Endothelial cell of hepatic sinusoid (primary cell): ENCODE data around the gene ARRDC1.
"Not testable (repeated sequence)": the region's sequence is repeated elsewhere in the genome, so short reads cannot be mapped to it uniquely, and the experiment has no call there.

Experiments used
- in situ Hi-C: cut with HindIII; loops from 2 replicates; pipeline ENCODE4 v1.10.0; 2017; ENCODE audit warnings: low sequenced_read_pairs

The ARRDC1 gene

DNA sequence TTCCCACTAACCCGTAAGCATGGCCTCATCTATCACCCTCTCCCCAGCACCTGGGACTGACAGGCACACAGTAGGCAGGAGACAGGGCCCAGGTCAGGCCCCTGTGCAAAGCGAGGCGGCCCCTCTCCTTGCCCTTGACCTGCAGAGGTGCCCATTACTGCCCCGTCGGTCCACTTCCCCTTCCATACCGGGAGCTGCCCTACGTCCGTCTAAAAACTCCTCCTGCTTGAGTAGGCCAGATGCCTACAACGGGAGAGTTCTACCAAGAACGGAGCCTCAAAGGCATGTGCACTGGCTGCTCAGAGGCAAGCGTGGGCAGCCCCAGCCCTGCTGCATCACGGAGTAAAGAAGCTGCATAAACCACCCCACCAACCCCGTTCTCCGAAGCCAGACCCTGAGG lies 22.1 kb upstream of the ARRDC1 start:
- in situ Hi-C loops, result loop anchor here (5.0 kb wide), 2 partner anchors 49 to 89 kb away; no protein-coding TSS in a partner anchor

DNA sequence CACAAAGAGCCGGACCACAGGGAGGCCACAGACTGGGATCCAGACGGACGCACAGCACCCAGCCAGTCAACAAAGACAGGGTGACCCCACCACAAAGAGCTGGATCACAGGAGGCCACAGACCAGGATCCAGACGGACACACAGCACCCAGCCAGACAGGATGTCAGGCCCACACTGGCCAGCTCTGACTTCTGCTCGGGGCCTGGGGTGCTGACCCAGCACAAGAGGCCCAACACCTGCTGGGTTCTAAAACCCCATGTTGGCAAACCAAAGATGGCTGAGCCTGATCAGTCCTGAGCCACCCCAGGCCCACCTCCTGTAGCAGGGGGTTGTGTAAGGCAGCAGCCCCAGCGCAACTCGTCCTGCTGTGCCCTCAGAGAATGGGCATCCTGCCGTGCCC lies 21.5 kb upstream of the ARRDC1 start:
- in situ Hi-C loops, result loop anchor here (5.0 kb wide), 2 partner anchors 48 to 88 kb away; no protein-coding TSS in a partner anchor

DNA sequence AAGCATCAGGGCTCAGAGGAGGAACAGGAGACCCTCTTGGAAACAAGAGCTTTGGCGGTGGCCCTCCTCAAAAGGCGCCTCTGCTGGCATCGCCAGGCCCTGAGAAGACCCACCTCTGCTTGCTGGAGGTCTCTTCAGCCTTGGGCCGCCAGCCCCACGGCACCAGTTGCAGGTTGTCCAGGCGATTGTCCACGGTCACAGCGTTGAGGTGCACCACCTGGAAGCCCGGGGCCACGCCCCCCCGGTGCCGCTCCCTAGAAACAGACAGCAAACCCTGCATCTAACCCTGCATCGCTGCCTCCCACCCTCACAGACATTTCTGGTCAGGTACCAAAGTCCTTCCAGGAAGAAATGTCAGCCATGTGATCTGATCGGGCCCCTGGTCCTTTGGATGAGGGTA lies 18.6 kb upstream of the ARRDC1 start:
- in situ Hi-C loops, result no loop called here

DNA sequence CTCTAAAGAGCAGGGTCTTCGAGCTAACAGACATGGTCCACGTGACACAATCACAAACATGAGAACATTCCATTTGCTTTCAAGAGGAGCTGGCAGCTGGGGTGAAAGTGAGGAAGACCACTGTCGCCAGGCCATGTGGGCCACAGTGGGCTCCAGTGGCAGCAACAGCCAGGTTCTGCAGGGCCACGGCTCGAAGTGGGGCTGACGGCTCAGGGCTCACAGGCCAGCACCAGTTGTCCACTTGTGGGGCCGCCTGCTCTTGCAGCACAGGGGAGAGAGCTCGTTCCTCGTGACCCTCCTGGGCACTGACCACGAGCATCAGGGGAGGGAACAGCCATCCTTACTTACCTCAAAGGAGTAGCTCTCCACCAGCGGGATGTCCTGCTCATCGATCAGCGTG lies 17.2 kb upstream of the ARRDC1 start:
- in situ Hi-C loops, result no loop called here

DNA sequence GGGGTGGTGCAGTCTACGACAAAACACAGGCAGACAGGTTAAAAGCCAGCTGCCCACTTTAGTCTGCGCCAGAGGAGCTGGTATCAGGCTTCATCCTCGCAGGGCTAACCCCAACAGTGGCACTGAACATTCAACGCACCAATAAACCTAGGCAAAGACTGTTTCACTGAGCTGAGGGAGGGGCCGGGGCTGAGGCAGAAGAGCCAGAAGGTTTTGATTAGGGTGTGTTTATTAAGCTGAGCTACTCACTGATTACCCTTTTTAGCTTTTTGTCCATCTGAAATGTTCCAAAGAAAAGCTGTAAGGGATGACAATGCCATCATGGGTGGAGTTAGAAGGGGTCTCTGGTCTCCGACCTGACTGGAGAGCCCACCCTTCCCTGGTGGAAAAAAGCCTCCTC lies 16.6 kb upstream of the ARRDC1 start:
- in situ Hi-C loops, result no loop called here

DNA sequence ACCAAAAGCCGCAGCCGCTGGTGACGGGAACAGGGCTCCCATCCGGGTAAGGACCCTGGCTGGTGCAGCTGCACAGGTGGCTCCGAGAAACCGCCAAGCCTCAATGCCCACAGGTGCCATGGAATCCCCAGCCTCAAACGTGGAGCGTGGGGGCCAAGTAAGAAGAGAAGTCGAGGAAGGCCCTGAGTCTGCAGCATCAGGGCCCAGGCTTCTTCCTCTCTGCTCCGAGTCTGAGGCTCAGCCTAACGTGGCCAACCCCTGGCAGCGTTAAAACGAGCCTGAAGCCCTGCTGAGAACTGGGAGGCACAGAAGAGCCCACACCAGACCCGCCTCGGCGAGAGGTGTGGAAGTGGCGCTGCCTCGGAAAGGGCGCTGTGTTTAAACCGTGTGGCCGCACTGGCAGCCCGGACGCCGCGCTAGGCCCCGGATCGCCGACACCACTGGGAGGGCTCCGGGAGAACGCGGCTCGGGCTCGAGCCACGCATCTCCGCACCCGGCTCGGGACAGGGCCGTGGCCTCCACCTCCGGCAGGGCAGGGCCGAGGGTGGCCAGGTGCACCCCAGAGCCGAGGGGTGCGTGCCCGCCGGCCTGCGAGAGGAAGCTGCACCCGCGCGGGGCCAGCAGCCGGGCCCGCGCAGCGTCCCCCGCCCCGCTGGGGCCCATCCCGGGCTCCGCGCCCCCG lies 15.9 kb upstream of the ARRDC1 start:
- in situ Hi-C loops, result no loop called here

DNA sequence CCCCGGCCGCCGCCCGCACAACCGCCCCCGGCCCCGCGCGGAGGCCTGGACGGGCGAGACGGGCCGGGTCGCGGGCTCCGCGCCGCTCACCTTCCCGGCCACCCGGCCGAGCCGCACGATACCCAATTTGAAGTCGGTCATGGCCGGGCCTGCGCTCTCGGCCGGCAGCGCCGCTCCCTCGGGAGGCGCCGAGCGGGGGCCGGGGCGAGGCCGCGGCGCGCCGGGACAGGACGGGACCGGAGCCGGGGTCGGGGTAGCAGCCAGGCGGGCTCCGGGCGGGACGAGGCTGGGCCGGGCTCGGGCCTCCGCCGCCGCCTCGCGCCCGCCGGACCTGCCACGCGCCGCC lies 15.4 kb upstream of the ARRDC1 start:
- in situ Hi-C loops, result no loop called here

DNA sequence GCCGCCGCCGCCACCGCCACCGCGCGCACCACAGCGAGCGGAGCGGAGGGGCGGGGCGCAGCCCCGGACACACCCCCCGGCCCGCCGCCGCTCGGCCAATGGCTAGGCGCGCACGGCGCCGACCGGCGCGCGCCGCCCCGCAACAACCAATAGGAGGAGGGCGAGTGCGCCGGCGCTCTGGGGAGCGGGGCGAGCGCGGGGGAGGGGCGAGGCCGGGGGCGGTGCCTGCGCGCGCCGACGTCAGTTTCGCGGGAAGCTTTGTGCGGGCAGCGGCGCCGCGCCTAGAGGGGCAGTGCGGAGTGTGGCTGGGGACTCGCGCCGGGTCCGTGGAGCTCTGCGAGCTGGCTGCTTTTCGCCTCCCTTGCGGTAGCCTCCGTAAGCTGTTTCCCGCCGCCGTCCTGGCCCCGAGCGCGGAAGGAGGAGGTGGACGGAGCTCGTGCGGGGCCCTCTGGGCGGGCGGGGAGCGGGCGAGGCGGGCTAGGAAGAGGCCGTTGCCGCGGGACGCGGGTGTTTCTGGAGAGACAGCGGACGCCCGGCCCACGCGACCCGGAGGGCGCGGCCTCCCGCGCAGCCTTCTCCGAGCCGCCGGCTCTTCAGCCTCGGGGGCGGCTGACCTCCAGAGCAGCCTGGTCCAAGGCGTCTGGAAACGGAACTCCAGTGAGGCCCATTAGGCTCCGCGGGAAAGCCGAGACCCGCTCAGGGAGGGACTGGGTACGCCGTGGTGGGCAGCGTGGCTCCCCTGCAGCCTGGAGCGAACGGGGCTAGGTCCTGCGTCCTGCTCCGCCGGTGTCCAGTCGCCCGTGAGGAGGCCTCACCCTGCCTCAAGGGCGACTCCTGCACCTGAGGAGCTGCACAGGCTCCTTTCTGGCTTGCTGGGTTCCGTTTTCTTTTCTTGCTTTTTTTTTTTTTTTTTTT lies 14.8 kb upstream of the ARRDC1 start, which contains the start of gene ZMYND19:
Gene ZMYND19, minus strand, starts transcription at position 44 of the 915 bp plus-strand sequence. CDS start 249 bp downstream, outside the sequence.
- in situ Hi-C loops, result no loop called here

DNA sequence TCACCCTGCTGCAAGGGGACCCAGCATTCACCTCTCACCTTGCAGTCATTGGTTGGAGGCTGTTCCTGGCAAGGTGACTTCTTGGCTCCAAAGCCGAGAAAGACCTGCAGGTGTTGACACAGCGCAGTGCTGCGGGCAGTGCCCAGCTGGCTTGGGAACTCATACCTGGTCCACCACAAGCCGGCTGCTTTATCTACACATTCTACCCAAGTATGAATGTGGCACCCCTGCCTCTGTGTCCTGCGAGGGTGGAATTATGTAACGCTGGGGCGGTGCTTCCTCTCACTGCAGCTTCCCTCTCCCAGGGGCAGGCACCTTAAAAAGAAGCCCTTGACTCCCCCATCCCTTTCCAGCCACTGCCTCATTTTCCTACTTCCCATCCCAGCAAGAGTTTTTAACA lies 12.7 kb upstream of the ARRDC1 start:
- in situ Hi-C loops, result no loop called here

DNA sequence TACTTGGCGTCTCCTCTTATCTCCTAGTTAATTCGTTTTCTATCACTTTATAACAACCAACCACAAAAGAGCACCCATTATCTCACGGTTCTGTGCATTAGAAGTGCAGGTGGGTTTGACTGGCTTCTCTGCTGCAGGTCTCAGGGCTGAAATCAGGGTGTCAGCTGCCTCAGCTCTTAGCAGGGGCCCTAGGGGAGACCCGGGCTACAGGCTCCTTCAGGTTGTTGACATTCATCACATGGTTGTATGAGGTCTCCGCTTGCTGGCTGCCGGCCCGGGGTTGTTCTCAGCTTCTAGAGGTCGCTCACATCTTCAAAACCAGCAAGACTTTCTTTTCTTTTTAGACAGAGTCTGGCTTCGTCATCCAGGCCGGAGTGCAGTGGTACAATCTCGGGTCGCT lies 12.3 kb upstream of the ARRDC1 start:
- in situ Hi-C loops, result no loop called here

DNA sequence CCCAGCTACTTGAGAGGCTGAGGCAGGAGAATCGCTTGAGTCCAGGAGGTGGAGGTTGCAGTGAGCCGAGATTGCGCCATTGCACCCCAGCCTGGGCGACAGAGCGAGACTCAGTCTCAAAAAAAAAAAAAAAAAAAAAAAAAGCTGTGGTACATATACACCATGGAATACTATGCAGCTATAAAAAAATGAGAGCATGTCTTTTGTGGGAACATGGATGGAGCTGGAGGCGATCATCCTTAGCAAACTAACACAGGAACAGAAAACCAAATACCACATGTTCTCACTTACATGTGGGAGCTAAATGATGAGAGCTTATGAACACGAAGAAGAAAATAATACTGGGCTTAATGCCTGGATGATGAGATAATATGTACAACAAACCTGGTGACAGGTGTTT lies 8.9 kb upstream of the ARRDC1 start:
- in situ Hi-C loops, result not testable (repeated sequence)

DNA sequence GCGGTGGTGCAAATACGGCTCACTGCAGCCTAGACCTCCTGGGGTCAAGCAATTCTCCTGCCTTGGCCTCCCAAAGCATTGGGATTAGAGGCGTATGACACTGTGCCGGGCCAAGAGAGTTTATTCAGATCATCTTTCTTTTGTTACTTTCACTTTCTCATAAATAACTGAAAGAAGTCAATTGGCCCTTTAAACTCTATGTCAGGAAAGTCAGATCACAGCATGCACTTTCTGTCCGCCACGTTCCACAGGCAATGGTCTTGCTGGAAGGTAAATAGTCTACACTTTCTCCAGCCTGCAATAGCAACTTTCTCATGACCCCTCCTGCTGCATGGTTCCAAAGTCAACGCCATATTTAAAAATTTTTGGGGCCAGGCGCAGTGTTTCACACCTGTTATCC lies 6.5 kb upstream of the ARRDC1 start:
- in situ Hi-C loops, result no loop called here

DNA sequence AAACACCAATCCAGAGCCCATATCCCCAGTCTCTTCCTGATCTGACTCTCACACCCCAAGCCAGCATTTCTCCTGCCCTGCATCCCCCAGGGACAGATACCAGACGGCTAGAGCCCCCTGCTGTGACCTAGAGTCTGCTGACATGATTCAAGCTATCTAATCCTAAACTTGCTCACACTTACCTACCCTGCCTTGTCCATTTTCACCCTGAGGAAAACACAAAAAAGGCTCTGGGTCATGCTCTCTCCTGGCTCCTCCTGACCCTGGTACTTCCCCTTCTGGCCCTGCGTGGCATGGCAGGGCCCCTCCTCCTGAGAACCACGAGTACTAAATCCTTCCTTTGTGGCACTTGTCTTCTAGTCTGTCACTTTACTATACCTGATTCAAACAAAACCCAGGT lies 2.8 kb upstream of the ARRDC1 start:
- in situ Hi-C loops, result no loop called here

DNA sequence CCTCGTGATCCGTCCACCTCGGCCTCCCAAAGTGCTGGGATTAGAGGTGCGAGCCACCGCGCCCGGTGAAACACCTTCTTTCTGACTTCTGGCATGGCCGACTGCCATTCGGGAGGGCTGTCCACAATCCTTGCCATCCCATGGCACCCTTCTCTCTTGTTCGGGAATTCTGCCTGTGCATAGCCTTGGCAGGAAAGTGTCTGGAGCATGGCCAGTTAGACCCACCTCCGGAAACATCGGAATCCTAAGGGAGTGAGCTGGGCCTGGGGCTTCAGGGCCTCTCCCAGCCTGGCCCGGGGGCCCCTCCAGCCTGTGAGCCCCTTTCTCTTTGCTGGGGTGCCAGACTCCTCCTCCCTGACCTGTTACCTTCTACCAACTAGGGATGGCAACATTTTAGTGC lies 1.6 kb upstream of the ARRDC1 start:
- in situ Hi-C loops, result no loop called here

DNA sequence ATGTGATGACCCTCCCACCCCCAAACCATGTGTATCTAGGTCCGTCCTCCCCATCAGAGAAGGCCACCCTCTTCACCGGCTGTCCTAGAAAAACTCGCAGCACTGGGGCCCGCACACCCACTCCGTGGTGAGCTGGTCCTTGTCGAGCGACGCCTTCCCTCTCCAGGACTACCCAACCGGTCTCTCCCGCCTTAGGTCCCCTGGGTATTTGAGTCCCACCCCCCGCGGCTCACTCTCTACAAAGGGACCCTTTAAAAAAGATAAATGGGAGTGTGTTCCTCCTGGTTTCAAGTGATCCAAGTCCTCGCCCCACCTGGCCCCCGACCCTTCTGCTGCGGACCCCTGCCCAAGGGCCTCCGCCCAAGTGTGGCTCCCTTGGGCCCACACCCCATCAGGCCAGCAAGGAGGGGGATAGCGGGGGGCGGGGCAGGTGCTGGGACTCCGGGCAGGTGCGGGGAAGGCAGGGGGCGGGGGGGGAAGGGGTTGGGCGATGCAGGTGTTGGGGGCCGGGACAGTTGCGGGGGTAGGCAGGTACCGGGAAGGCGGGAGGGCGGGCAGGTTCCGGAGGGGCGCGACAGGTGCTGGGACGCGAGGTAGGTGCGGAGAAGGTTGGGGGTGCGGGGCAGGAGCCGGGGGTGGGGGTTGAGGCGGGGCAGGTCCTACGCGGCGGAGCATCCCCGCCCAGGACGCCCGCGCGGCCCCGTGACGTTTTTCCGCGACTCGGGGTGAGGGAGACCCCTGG lies 970 bp upstream of the ARRDC1 start:
- in situ Hi-C loops, result no loop called here

DNA sequence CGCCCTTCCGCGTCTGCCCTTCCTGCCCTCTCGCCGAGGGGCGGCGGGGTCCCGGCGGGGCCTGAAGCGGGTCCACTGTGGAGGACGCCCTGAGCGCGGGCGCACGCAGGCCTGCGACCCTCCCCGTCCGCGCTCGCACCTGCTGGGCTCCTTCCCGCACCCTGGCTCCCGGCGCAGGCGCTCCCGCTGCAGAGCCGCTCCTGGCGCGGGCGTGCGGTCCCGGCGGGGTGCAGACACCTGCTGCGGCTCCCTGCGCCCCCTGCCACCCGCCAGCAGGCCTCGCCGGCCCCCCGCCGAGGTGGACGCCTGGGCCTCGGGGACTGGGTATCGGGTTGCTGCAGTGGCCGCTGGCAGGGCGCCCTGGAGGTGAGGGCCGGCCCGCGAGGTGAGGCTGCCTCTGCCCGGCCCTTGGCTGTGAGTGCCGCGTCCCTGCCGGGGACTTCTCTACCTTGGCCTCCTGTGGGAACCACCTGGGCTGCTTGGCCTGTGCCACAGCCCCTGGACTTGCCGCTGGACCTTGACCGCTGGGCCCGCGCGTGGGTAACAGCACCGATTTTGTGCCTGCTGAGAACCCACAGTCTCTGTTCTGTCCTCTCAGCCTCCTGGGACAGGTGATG lies 627 bp downstream of the ARRDC1 start:
- in situ Hi-C loops, result no loop called here

DNA sequence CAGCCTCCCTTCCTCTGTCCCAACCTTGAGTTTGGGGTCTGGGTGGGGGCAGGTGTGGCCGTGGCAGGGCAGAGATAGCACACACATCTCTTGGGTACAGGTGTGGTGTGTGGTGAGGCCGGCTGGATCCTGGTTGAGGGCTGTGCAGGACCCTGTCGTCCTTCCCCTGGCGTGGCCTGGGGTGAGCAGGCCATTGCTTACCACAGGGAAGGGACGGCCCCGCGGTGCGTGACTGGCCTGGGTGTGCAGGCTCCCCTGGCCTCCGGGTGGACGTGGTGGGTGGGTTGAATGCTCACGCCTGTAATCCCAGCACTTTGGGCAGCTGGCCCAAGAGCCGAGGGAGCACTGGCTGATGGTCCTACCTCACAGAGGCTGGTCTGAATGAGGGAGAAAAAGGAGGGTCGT lies 1.2 kb downstream of the ARRDC1 start:
- in situ Hi-C loops, result no loop called here

DNA sequence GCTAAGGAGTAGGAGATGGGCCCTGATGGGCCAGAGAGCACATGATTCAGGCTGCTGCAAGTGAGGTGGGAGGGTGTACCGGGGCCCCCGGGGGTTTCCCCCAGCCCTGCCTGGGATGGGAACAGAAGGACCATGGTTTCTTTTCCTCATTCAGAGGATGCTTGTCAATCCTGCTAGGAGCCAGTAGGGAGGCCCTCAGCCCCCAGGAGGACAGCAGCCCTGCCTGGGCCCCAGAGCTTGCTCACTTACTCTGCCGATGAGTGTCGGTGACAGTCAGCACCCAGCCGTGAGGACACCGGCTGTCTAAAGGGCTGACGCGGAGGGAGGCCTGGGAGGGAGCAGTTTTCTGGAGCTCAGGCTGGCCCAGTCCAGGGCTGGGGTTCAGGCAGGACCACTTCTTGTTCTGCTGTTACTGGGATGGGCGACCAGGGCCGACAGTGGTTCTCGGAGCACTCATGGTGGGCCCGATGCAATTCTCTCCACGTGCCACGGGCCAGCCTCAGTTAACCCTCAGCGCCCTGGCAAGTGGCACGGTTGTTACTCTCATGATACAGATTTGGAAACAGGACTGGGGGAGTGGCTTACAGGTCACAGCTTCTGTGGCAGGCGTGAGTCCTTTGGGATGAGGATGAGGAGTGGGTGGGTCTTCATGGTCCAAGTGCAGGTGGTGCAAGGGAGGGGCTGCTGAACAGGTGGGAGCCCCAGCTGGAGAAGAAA lies 1.8 kb downstream of the ARRDC1 start:
- in situ Hi-C loops, result no loop called here

DNA sequence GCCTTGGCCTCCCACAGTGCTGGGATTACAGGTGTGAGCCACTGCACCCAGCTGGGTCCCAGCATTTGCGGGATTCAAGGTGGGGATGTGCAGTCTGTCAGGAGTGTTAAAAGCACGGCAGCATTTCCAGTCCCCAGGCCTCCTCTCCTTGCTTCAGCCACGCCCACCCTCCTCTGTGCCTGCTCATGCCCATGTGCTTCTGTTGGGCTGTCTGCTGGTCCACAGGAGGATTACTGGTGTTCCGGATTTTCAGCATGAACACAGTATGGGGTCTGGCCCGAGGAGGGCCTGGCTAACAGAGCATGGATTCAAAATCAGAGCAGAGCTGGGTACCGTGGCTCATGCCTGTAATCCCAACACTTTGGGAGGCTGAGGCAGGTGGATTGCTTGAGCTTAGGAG lies 5.5 kb downstream of the ARRDC1 start:
- in situ Hi-C loops, result no loop called here
